Suprapubic skin (tissue), 3 donors: ENCODE results near the gene UBE2E2.

Experiments
- POLR2A ChIP-seq, 2 donors: fragments of 450-650 bp; IDR thresholded peaks; one replicate each; pipeline ENCODE4 v1.6.1; 2017; ENCODE audit warnings: antibody characterized with exemption in 2 of 2, mild to moderate bottlenecking in 2 of 2, moderate library complexity in 2 of 2
- TF ChIP-seq, protein P1 (sequence below), 2 donors: fragments of 200-600 bp in 1 of 2; fragments of 450-650 bp in 1 of 2; sonication (generic) in 1 of 2; IDR thresholded peaks; one replicate each; pipeline ENCODE4 v1.5.1; 2016 to 2019; ENCODE audit warnings: antibody characterized with exemption in 2 of 2, mild to moderate bottlenecking in 1 of 2, moderate library complexity in 1 of 2

- TF ChIP-seq, protein P1, sequence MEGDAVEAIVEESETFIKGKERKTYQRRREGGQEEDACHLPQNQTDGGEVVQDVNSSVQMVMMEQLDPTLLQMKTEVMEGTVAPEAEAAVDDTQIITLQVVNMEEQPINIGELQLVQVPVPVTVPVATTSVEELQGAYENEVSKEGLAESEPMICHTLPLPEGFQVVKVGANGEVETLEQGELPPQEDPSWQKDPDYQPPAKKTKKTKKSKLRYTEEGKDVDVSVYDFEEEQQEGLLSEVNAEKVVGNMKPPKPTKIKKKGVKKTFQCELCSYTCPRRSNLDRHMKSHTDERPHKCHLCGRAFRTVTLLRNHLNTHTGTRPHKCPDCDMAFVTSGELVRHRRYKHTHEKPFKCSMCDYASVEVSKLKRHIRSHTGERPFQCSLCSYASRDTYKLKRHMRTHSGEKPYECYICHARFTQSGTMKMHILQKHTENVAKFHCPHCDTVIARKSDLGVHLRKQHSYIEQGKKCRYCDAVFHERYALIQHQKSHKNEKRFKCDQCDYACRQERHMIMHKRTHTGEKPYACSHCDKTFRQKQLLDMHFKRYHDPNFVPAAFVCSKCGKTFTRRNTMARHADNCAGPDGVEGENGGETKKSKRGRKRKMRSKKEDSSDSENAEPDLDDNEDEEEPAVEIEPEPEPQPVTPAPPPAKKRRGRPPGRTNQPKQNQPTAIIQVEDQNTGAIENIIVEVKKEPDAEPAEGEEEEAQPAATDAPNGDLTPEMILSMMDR (IDR thresholded peaks at IDR 0.05), result no peak
- no peak for TF ChIP-seq POLR2A (IDR thresholded peaks at IDR 0.05)
These were observed 199.8 kb downstream of the UBE2E2 start for GRCh38 chr3:23402728-23403492.
